ENCODE data around the gene GPC1. TPM values are rescaled to one million over a fixed set of nuclear protein-coding genes. Genes with fewer than 3 reads are reported as not detected.

The GPC1 gene
- total and polyA plus RNA-seq, 2 donors (not counting 1 experiment from before 2014, with no cell fraction given) = 1.2 to 3.3 TPM

Small RNAs within 50 kb of the gene (small RNA-seq; reads per million reads assigned to genes)
- gene MIR149 (ENCODE audit: insufficient read length, low read depth, low replicate concordance) = 0.57 reads per million

Other genes starting within 250 kb of the GPC1 start
- gene ANKMY1, start 122.3 kb downstream of the GPC1 start, total RNA-seq = 72.1 and 73.4 TPM in 2 replicates
- 39.8 and 51.7 TPM in 2 replicates for gene ANKMY1, start 122.3 kb downstream of the GPC1 start, polyA plus RNA-seq
- gene DUSP28, start 124.7 kb downstream of the GPC1 start, total RNA-seq = 19.0 TPM in 2 replicates
- 19.1 and 20.2 TPM in 2 replicates for gene DUSP28, start 124.7 kb downstream of the GPC1 start, polyA plus RNA-seq
- 98.0 and 109 TPM in 2 replicates for gene RNPEPL1, start 132.8 kb downstream of the GPC1 start, total RNA-seq
- gene RNPEPL1, start 132.8 kb downstream of the GPC1 start, polyA plus RNA-seq = 99.9 and 103 TPM in 2 replicates
- 73.4 and 88.9 TPM in 2 replicates for gene CAPN10, start 151.1 kb downstream of the GPC1 start, total RNA-seq
- gene CAPN10, start 151.1 kb downstream of the GPC1 start, polyA plus RNA-seq = 79.7 and 92.1 TPM in 2 replicates
- gene GPR35, start 189.8 kb downstream of the GPC1 start, total RNA-seq = 1.8 and 2.2 TPM in 2 replicates
- 9.6 and 14.0 TPM in 2 replicates for gene GPR35, start 189.8 kb downstream of the GPC1 start, polyA plus RNA-seq
- not detected in 2 replicates for gene AQP12B, start 247.2 kb downstream of the GPC1 start, total RNA-seq
- gene AQP12B, start 247.2 kb downstream of the GPC1 start, polyA plus RNA-seq = not detected in 2 replicates